GM12873 (cell line): Measurements from ENCODE around the gene NPL.

Experiments
- TF ChIP-seq, protein P1 (sequence below): IDR thresholded peaks from 2 replicates; pipeline ENCODE4 v1.5.1; 2012; ENCODE audit warnings: low read depth, mild to moderate bottlenecking, moderate library complexity, low read length, control low read depth; ENCODE audit not compliant: insufficient read depth; ENCODE audit errors: missing control alignments

NPL gene

DNA sequence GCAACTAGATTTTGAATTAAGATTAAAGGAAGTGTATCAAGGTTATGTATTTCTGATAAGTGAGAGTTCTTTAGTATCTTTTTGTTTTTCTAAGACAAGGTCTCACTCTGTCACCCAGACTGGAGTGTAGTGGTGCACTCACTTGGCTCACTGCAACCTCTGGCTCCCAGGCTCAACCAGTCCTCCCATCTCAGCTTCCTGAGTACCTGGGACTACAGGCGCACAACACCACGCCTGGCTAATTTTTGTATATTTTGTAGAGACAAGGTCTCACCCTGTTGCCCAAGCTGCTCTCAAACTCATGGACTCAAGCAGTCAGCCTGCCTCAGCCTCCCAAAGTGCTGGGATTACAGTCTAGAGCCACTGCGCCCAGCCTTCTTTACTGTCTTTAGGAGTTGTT is 83.3 kb downstream of the NPL start:
- TF ChIP-seq, protein P1, sequence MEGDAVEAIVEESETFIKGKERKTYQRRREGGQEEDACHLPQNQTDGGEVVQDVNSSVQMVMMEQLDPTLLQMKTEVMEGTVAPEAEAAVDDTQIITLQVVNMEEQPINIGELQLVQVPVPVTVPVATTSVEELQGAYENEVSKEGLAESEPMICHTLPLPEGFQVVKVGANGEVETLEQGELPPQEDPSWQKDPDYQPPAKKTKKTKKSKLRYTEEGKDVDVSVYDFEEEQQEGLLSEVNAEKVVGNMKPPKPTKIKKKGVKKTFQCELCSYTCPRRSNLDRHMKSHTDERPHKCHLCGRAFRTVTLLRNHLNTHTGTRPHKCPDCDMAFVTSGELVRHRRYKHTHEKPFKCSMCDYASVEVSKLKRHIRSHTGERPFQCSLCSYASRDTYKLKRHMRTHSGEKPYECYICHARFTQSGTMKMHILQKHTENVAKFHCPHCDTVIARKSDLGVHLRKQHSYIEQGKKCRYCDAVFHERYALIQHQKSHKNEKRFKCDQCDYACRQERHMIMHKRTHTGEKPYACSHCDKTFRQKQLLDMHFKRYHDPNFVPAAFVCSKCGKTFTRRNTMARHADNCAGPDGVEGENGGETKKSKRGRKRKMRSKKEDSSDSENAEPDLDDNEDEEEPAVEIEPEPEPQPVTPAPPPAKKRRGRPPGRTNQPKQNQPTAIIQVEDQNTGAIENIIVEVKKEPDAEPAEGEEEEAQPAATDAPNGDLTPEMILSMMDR: no peak

DNA sequence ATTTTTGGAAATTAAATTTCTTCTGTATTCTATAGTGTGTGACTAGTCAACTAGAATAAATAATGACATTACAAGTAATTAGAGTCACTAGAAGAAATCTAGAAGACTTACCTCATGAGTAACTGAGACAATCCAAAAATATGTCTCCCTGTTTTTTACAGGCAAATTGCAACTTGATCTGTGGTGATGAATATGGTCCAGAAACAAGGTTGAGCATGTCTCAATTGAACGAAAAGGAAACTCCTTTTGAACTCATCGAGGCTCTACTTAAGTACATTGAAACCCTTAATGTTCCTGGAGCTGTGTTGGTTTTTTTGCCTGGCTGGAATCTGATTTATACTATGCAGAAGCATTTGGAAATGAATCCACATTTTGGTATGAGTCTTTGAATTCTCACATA is 86.3 kb downstream of the NPL start:
- TF ChIP-seq, protein P1: no peak

DNA sequence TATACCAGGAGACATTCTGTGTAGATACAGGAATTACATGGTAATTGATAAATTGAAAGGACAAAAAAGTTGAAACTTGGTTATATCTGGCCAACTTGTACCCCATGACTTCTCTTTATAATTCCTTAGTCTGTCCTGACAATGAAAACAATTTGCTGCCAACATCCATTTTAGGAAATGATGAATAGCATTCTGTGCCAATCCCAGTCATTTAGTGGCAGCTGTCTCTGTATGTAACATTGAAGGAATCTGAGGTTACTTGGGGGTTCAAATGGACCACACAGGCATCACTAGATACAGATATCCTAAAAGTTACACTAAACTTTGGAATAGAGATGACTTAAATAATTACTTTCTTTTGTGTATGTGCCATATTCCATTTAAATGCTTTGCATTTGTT is 87.8 kb downstream of the NPL start:
- TF ChIP-seq, protein P1: no peak

DNA sequence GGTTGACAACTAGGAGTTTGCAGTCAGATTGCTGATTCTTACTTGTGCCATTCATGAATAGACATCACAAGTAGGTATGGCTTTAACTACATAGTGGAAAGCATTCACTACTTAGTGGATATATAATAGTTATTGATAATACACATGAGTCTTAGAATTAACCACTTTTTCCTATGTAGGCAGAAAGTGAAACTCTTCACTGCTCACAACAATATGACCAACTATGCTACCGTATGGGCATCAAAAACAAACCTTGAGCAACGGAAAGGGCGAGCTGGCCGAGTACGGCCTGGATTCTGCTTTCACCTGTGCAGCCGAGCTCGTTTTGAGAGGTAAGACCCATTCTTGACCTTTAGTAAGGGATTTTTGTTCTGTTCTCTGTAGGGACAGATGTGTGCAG is 88.3 kb downstream of the NPL start:
- TF ChIP-seq, protein P1: no peak
